GM19023 (cell line): ENCODE results near the gene MBD3L5.
"Not testable (repeated sequence)": the region's sequence is repeated elsewhere in the genome, so short reads cannot be mapped to it uniquely, and the experiment has no call there.

Experiments
- ATAC-seq: cut with Tn5 transposase; IDR thresholded peaks from one replicate; pipeline ENCODE4 v1.9.1; 2021; ENCODE audit warnings: mild to moderate bottlenecking, moderate library complexity; ENCODE audit not compliant: unreplicated experiment

The MBD3L5 gene

GRCh38 chr19:7051421-7051820 lies 21.0 kb downstream of the MBD3L5 start:
- not testable (repeated sequence) for ATAC-seq

GRCh38 chr19:7052896-7053295 lies 22.5 kb downstream of the MBD3L5 start:
- not testable (repeated sequence) for ATAC-seq

GRCh38 chr19:7054635-7055368 lies 24.4 kb downstream of the MBD3L5 start:
- not testable (repeated sequence) for ATAC-seq

GRCh38 chr19:7055679-7056078 lies 25.3 kb downstream of the MBD3L5 start:
- not testable (repeated sequence) for ATAC-seq

GRCh38 chr19:7056371-7056770 lies 26.0 kb downstream of the MBD3L5 start:
- ATAC-seq, result not testable (repeated sequence)

- not testable (repeated sequence) for ATAC-seq
Observed at GRCh38 chr19:7058576-7058975, 28.2 kb downstream of the MBD3L5 start, which contains the start of gene MBD3L3. MBD3L3 (minus strand) TSS chr19:7058676; CDS start chr19:7058605, 71 bp downstream.

GRCh38 chr19:7059977-7060376 lies 29.6 kb downstream of the MBD3L5 start:
- ATAC-seq, result not testable (repeated sequence)

- ATAC-seq, result no peak
Observed at GRCh38 chr19:7063339-7063738, 33.0 kb downstream of the MBD3L5 start.

- ATAC-seq, result no peak
Observed at GRCh38 chr19:7063764-7064418, 33.5 kb downstream of the MBD3L5 start.

GRCh38 chr19:7067122-7067521 lies 36.7 kb downstream of the MBD3L5 start:
- ATAC-seq, result not testable (repeated sequence)

GRCh38 chr19:7067716-7068115 lies 37.3 kb downstream of the MBD3L5 start:
- no peak for ATAC-seq

- ATAC-seq, result no peak
Observed at GRCh38 chr19:7068599-7068998, 38.2 kb downstream of the MBD3L5 start.

GRCh38 chr19:7069042-7069903 lies 38.9 kb downstream of the MBD3L5 start, which contains the start of gene ZNF557:
ZNF557 (plus strand) TSS chr19:7069703; CDS start chr19:7075075, 5,372 bp downstream.
- ATAC-seq, result peak; percentile 94

- ATAC-seq, result peak; percentile 25
Observed at GRCh38 chr19:7069904-7070226, 39.5 kb downstream of the MBD3L5 start.

- no peak for ATAC-seq
Observed at GRCh38 chr19:7072541-7072940, 42.2 kb downstream of the MBD3L5 start.

GRCh38 chr19:7074705-7075282 lies 44.4 kb downstream of the MBD3L5 start:
- no peak for ATAC-seq

GRCh38 chr19:7076151-7076550 lies 45.8 kb downstream of the MBD3L5 start:
- no peak for ATAC-seq

- no peak for ATAC-seq
Observed at GRCh38 chr19:7078008-7078407, 47.6 kb downstream of the MBD3L5 start.
